ENCODE data around the gene MEFV. TPM values are rescaled to one million over a fixed set of nuclear protein-coding genes. Genes with fewer than 3 reads are reported as not detected.

The MEFV gene
- total RNA-seq, 4 donors from 2014 or later: 0.21 to 12.0 (median 1.1) TPM

DNA sequence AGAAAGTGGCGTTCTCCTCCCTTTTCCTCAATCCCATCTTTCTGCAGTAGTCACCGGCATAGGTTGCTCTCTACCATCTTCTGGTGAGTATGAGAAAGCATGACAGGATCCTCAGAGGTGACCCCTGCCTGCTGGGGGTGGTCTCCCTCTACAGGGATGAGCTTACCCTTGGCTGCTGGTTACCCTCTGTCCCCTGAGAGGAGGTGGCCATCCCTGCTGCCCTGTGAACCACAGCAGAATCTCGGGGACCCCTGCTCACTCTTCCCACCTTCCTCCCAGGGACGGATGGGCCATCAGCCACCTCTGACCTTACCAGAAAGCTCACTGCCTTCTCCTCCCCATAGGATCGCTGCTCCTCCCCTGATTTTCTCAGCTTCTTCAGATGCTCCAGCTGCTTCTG lies 7.8 kb downstream of the MEFV start:
- Histone ChIP-seq H3K27ac (no peak overlapping the region), H3K27me3 (no peaks in the 10 kb centered on the region), H3K4me3 (no peak overlapping the region), H3K9me3 (no peaks in the 10 kb centered on the region), H3K36me3 (no peaks in the 10 kb centered on the region), H3K4me1 (no peaks in the 10 kb centered on the region)
- intact Hi-C loops (cut with DNase I; ENCODE audit: low total_unique reads): no loop called here
- DNase-seq: no peak
- TF ChIP-seq POLR2A (IDR thresholded peaks at IDR 0.05): no peak
- TF ChIP-seq, protein P1, sequence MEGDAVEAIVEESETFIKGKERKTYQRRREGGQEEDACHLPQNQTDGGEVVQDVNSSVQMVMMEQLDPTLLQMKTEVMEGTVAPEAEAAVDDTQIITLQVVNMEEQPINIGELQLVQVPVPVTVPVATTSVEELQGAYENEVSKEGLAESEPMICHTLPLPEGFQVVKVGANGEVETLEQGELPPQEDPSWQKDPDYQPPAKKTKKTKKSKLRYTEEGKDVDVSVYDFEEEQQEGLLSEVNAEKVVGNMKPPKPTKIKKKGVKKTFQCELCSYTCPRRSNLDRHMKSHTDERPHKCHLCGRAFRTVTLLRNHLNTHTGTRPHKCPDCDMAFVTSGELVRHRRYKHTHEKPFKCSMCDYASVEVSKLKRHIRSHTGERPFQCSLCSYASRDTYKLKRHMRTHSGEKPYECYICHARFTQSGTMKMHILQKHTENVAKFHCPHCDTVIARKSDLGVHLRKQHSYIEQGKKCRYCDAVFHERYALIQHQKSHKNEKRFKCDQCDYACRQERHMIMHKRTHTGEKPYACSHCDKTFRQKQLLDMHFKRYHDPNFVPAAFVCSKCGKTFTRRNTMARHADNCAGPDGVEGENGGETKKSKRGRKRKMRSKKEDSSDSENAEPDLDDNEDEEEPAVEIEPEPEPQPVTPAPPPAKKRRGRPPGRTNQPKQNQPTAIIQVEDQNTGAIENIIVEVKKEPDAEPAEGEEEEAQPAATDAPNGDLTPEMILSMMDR (IDR thresholded peaks at IDR 0.05): no peak

GRCh38 chr16:3246876-3247275 lies 9.6 kb downstream of the MEFV start:
- Histone ChIP-seq H3K4me1 (no peaks in the 10 kb centered on the region), H3K4me3 (no peak overlapping the region), H3K36me3 (no peaks in the 10 kb centered on the region), H3K9me3 (no peaks in the 10 kb centered on the region), H3K27ac (no peak overlapping the region), H3K27me3 (no peaks in the 10 kb centered on the region)
- no peak for DNase-seq
- intact Hi-C loops (cut with DNase I; ENCODE audit: low total_unique reads): no loop called here
- TF ChIP-seq, protein P1 (IDR thresholded peaks at IDR 0.05): no peak
- TF ChIP-seq POLR2A (IDR thresholded peaks at IDR 0.05): no peak

DNA sequence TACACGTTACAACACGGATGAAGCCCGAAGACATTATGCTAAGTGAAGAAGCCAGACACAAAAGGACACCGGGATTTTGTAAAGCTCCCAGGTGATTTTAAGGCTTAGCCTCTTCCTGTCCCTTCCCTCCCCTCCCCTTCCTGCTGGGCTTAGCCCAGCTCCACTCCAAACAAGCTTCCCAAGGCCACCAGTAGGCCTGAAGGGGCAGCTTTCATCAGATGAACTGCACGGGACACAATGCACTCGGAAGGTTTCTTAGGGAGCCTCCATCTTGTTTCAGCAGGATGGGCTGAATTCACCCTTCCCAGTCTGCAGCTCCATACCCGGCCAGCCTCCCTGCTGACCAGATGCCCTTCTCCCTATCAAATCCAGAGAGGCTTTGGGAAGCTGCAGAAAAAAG lies 10.4 kb downstream of the MEFV start:
- no peaks in the 10 kb centered on the region for H3K27me3 ChIP-seq
- TF ChIP-seq, protein P1 (IDR thresholded peaks at IDR 0.05): no peak

GRCh38 chr16:3243882-3244281 lies 12.6 kb downstream of the MEFV start:
- intact Hi-C loops (cut with DNase I; ENCODE audit: low total_unique reads): no loop called here
- Histone ChIP-seq H3K4me3 (no peak overlapping the region), H3K36me3 (no peaks in the 10 kb centered on the region)

More for the DNA sequence above, 10.4 kb downstream of the MEFV start:
- no peak for DNase-seq
- intact Hi-C loops (cut with DNase I; ENCODE audit: low total_unique reads): no loop called here
- no peak overlapping the region for H3K27ac ChIP-seq
- no peaks in the 10 kb centered on the region for H3K36me3 ChIP-seq
- H3K4me3 ChIP-seq: no peak overlapping the region
- no peaks in the 10 kb centered on the region for H3K9me3 ChIP-seq
- H3K4me1 ChIP-seq: no peaks in the 10 kb centered on the region

GRCh38 chr16:3242709-3243108 lies 13.7 kb downstream of the MEFV start:
- Histone ChIP-seq H3K4me3 (no peak overlapping the region), H3K27ac (no peak overlapping the region), H3K4me1 (no peaks in the 10 kb centered on the region), H3K27me3 (no peaks in the 10 kb centered on the region), H3K9me3 (no peaks in the 10 kb centered on the region), H3K36me3 (no peaks in the 10 kb centered on the region)
- TF ChIP-seq, protein P1 (IDR thresholded peaks at IDR 0.05): no peak
- TF ChIP-seq POLR2A (IDR thresholded peaks at IDR 0.05): no peak
- no peak for DNase-seq
- intact Hi-C loops (cut with DNase I; ENCODE audit: low total_unique reads): no loop called here

More at GRCh38 chr16:3243882-3244281, 12.6 kb downstream of the MEFV start:
- Histone ChIP-seq H3K27me3 (no peaks in the 10 kb centered on the region), H3K4me1 (no peaks in the 10 kb centered on the region), H3K27ac (no peak overlapping the region), H3K9me3 (no peaks in the 10 kb centered on the region)
- no peak for TF ChIP-seq POLR2A (IDR thresholded peaks at IDR 0.05)
- TF ChIP-seq, protein P1 (IDR thresholded peaks at IDR 0.05): no peak
- DNase-seq: no peak
